ENCODE data around the gene CLASP1.

DNA sequence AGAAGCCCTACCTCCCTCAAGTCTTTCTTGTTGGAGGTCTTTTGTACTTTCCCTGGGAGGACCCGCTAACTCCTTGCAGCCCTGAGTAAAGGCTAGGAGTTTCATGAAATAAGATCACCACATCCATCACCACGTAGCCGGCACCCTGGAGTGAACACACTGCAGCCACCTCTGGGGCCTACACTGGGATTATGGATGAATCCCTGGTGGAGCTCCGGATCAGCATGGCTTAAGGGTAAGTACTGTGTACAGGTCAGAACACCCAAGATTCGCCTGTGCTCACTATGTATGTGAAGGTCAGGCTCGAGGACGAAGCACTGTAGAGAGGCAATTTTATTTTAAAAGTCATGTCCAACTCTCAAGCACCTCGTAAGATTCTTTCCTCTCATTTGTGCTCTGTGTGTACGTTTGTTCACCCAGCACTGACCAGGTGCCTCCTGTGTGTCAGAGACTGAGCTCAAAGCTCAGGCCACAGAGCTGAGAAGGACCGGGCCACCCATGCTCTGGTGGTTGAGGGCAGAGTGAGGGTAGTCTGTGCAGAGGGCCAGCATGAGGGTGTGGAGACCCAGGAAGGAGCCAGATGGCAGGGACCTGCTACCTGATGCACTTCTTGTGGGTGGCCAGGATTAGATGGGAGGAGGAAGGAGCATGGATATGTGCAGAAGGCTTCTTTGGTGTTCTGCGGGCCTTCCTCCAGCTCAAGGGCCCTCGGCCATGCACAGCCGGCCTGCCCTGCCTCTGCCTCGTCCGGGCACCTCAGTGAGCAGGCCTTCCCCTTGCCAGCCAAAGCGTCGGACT, 297.5 kb downstream of the CLASP1 start:
- TF ChIP-seq, protein P1, sequence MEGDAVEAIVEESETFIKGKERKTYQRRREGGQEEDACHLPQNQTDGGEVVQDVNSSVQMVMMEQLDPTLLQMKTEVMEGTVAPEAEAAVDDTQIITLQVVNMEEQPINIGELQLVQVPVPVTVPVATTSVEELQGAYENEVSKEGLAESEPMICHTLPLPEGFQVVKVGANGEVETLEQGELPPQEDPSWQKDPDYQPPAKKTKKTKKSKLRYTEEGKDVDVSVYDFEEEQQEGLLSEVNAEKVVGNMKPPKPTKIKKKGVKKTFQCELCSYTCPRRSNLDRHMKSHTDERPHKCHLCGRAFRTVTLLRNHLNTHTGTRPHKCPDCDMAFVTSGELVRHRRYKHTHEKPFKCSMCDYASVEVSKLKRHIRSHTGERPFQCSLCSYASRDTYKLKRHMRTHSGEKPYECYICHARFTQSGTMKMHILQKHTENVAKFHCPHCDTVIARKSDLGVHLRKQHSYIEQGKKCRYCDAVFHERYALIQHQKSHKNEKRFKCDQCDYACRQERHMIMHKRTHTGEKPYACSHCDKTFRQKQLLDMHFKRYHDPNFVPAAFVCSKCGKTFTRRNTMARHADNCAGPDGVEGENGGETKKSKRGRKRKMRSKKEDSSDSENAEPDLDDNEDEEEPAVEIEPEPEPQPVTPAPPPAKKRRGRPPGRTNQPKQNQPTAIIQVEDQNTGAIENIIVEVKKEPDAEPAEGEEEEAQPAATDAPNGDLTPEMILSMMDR (IDR thresholded peaks at IDR 0.05), result no peak
- no peak for TF ChIP-seq POLR2A (IDR thresholded peaks at IDR 0.05)
